Neuron (in vitro differentiated cells): ENCODE results near the gene SULT1A1.

ENCODE experiments used
- H2AFZ ChIP-seq: one replicate; pipeline ENCODE4 v1.6.1; 2013; ENCODE audit warnings: low read depth, mild to moderate bottlenecking, inconsistent platforms, low read length, moderate library complexity
- H3K27me3 ChIP-seq: one replicate; pipeline ENCODE4 v1.6.1; 2013; ENCODE audit warnings: low read length; ENCODE audit not compliant: insufficient read depth
- H3K36me3 ChIP-seq: one replicate; pipeline ENCODE4 v1.6.1; 2013; ENCODE audit warnings: low read length; ENCODE audit not compliant: insufficient read depth
- H3K4me1 ChIP-seq: one replicate; pipeline ENCODE4 v1.6.1; 2013; ENCODE audit warnings: low read length; ENCODE audit not compliant: insufficient read depth
- H3K4me3 ChIP-seq: 2 replicates; pipeline ENCODE4 v1.5.1; 2013; ENCODE audit warnings: mild to moderate bottlenecking, low read length, moderate library complexity
- H3K9me3 ChIP-seq: one replicate; pipeline ENCODE4 v1.6.1; 2013; ENCODE audit warnings: low read length

The SULT1A1 gene

GRCh38 chr16:28591355-28591754 is 18.5 kb downstream of the SULT1A1 start:
- Histone ChIP-seq H2AFZ (no peak overlapping the region), H3K36me3 (peaks cover 51% of the 10 kb centered on the region)

GRCh38 chr16:28590384-28591340 is 19.2 kb downstream of the SULT1A1 start:
- Histone ChIP-seq H3K36me3 (peaks cover 57% of the 10 kb centered on the region), H3K9me3 (no peaks in the 10 kb centered on the region), H3K4me3 (no peak overlapping the region), H3K27me3 (no peaks in the 10 kb centered on the region), H2AFZ (no peak overlapping the region), H3K4me1 (no peaks in the 10 kb centered on the region)

More at GRCh38 chr16:28591355-28591754, 18.5 kb downstream of the SULT1A1 start:
- Histone ChIP-seq H3K27me3 (no peaks in the 10 kb centered on the region), H3K4me1 (no peaks in the 10 kb centered on the region), H3K4me3 (no peak overlapping the region), H3K9me3 (no peaks in the 10 kb centered on the region)

DNA sequence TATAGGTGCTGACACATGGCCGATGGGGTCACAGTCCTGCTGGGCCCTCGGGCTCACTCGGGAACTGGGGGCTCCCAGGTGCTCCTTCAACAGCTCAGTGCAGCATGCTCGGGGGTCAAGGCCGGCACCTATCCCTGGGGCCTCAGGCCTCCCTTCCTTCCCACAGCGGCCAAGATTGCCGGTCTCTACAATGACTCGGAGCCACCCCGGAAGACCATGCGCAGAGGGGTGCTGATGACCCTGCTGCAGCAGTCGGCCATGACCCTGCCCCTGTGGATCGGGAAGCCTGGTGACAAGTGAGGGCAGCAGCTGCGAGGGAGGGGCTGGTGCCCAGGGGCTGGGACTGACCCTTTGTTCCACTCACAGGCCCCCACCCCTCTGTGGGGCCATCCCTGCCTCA is 19.9 kb downstream of the SULT1A1 start:
- no peak overlapping the region for H3K4me3 ChIP-seq
- no peak overlapping the region for H2AFZ ChIP-seq
- peaks cover 64% of the 10 kb centered on the region for H3K36me3 ChIP-seq
- no peaks in the 10 kb centered on the region for H3K27me3 ChIP-seq
- H3K4me1 ChIP-seq, result no peaks in the 10 kb centered on the region
- no peaks in the 10 kb centered on the region for H3K9me3 ChIP-seq

DNA sequence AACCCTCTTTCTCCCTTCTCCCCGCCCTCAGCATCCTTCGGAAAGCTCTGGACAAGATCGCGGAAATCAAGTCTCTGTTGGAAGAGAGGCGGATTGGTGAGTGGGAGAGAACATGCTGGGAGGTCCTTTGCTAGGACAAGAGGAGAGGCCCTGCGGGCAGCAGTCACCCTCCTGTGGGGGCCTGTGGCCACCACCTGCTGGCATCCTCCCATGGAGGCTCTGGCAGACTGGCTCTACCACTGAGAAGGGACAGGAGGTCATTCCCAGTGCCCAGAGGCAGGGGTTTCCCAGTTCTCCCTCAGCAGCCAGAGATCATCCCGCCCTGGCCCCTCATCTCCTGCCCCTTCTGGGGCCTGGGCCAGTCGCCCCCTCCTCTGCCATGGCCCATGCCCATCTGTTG is 20.8 kb downstream of the SULT1A1 start:
- H3K4me1 ChIP-seq, result no peaks in the 10 kb centered on the region
- H3K9me3 ChIP-seq, result no peaks in the 10 kb centered on the region
- peaks cover 64% of the 10 kb centered on the region for H3K36me3 ChIP-seq
- no peak overlapping the region for H3K4me3 ChIP-seq
- H2AFZ ChIP-seq, result no peak overlapping the region
- H3K27me3 ChIP-seq, result no peaks in the 10 kb centered on the region

GRCh38 chr16:28587386-28587785 is 22.5 kb downstream of the SULT1A1 start:
- peaks cover 69% of the 10 kb centered on the region for H3K36me3 ChIP-seq
- H3K9me3 ChIP-seq, result no peaks in the 10 kb centered on the region
- H3K4me3 ChIP-seq, result no peak overlapping the region
- H3K4me1 ChIP-seq, result no peaks in the 10 kb centered on the region
- H2AFZ ChIP-seq, result no peak overlapping the region
- no peaks in the 10 kb centered on the region for H3K27me3 ChIP-seq

DNA sequence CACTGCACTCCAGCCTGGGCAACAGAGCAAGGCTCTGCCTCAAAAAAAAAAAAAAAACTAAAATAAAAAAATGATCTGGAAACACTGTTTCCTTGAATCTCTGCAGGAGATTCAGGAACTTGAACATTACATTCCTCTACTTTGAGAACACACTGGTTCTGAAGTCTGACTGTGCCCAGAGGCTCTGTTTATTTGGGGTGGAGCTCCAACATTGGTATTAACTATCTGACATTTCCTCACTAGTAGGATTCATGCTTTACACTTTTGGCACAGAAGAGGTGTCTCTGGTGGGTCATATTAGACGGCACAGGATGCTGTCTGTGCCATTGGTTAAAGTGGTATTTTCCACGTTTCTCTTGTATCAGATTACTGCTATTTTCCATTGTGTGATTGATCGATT is 23.4 kb downstream of the SULT1A1 start:
- Histone ChIP-seq H3K4me1 (no peaks in the 10 kb centered on the region), H3K9me3 (no peaks in the 10 kb centered on the region), H3K27me3 (no peaks in the 10 kb centered on the region), H3K36me3 (peaks cover 70% of the 10 kb centered on the region), H2AFZ (no peak overlapping the region), H3K4me3 (no peak overlapping the region)

DNA sequence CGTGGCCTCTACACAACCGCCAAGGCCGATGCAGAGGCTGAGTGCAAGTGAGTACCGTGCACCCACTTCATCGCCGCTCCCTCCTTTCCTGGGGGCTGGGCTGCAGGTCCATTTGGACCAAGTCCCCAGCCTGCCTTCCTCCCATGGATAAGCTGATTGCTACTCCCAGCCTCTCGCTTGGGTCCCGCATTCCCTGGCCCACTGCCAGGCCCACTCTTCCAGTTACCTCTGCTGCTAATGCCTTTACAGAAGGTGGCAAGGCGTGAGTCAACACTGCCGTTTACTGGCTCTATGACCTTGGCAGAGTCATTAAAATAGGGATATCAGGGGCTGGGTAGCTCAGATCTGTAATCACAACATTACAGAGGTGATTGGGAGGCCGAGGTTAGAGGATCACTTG is 24.2 kb downstream of the SULT1A1 start:
- Histone ChIP-seq H3K27me3 (no peaks in the 10 kb centered on the region), H3K4me1 (no peaks in the 10 kb centered on the region), H2AFZ (no peak overlapping the region), H3K36me3 (peaks cover 67% of the 10 kb centered on the region), H3K9me3 (no peaks in the 10 kb centered on the region), H3K4me3 (no peak overlapping the region)

DNA sequence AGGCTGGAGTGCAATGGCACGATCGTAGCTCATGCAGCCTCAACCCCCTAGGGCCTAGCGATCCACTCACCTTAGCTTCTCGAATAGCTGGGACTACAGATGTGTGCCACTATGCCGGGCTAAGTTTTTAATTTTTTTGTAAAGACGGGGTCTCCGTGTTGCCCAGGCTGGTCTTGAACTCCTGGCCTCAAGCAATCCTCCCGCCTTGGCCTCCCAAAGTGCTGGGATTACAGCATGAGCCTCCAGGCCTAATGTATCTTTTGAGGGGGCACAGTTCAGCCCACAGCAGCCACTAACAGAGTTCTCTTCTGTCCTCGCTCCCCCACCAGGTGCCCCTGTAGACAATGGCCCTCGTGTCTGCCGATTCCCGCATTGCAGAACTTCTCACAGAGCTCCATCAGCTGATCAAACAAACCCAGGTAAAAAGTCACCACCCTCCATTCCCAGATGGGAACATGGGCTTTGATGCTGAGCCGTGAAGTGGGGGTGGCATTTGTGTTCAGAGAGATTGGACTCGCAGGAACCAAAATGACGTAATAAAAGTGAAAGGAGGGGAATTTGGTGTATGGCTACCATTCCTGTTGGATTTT is 29.0 kb downstream of the SULT1A1 start:
- peaks cover 32% of the 10 kb centered on the region for H3K36me3 ChIP-seq
- H3K27me3 ChIP-seq, result no peaks in the 10 kb centered on the region
- no peaks in the 10 kb centered on the region for H3K4me1 ChIP-seq
- H3K4me3 ChIP-seq, result no peak overlapping the region
- no peak overlapping the region for H2AFZ ChIP-seq
- no peaks in the 10 kb centered on the region for H3K9me3 ChIP-seq

DNA sequence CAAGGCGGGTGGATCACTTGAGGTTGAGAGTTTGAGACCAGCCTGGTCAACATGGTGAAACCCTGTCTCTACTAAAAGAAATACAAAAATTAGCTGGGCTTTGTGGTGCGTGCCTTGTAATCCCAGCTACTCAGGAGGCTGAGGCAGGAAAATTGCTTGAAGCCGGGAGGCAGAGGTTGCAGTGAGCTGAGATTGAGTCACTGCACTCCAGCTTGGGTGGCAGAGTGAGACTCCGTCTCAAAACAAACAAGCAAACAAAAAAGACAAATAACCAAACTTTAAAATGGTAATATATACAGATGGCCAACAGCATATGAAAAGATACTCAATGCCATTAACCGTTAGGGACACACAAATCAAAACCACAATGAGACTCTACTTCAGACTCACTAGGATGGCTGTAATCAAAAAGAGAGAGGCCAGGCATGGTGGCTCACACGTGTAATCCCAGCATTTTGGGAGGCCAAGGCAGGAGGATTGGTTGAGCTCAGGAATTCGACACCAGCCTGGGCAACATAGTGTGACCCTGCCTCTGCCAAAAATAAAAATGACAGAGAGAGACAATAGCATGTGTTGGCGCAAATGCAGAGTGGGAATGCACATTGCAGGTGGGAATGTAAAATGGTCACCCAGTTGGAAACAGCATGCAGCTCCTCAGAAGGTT is 34.3 kb downstream of the SULT1A1 start:
- no peak overlapping the region for H2AFZ ChIP-seq

DNA sequence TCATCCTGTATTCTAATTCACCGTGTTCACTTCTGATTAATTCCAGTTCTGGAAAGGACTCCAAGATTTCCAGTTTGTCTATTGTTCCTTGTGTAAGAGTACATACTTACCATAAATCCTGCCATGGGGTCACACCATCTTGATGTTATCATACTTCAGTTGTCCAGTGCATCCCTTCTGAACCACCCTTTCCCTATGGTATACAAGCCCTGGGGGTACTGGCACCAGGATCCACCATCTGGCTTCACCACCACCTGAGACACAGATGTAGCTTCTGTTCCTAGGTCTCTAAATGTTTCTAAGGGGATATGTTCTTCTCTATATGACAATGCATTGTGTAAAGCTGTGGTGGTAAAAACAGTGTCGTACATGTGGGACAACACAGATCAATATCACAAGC is 34.9 kb downstream of the SULT1A1 start:
- Histone ChIP-seq H3K36me3 (no peaks in the 10 kb centered on the region), H3K4me1 (peaks cover 2% of the 10 kb centered on the region), H2AFZ (no peak overlapping the region), H3K27me3 (no peaks in the 10 kb centered on the region), H3K4me3 (no peak overlapping the region), H3K9me3 (no peaks in the 10 kb centered on the region)

More for the DNA sequence above, 34.3 kb downstream of the SULT1A1 start:
- no peaks in the 10 kb centered on the region for H3K36me3 ChIP-seq
- no peaks in the 10 kb centered on the region for H3K9me3 ChIP-seq
- H3K4me3 ChIP-seq, result no peak overlapping the region
- H3K27me3 ChIP-seq, result no peaks in the 10 kb centered on the region
- peaks cover 2% of the 10 kb centered on the region for H3K4me1 ChIP-seq

GRCh38 chr16:28573738-28574718 is 35.8 kb downstream of the SULT1A1 start:
- Histone ChIP-seq H3K27me3 (no peaks in the 10 kb centered on the region), H3K4me3 (no peak overlapping the region), H3K9me3 (no peaks in the 10 kb centered on the region), H3K4me1 (peaks cover 2% of the 10 kb centered on the region), H3K36me3 (no peaks in the 10 kb centered on the region), H2AFZ (no peak overlapping the region)

- Histone ChIP-seq H3K27me3 (no peaks in the 10 kb centered on the region), H2AFZ (no peak overlapping the region), H3K36me3 (no peaks in the 10 kb centered on the region), H3K9me3 (no peaks in the 10 kb centered on the region), H3K4me3 (no peak overlapping the region), H3K4me1 (peaks cover 2% of the 10 kb centered on the region)
Observed at GRCh38 chr16:28572696-28573510, 36.9 kb downstream of the SULT1A1 start.
